K562 (cell line): ENCODE measurements around the gene C22orf39. TPM values are rescaled to one million over a fixed set of nuclear protein-coding genes. Genes with fewer than 3 reads are reported as not detected.

Experiments
- CREB3 ChIP-seq: fragments of 450-650 bp; conservative IDR thresholded peaks from 2 replicates; pipeline ENCODE4 v1.6.1; 2016; ENCODE audit warnings: missing genetic modification characterization, low read depth, mild to moderate bottlenecking, missing compliant biosample characterization, moderate library complexity
- ELF2 ChIP-seq: fragments of 250-450 bp; sonication (Bioruptor Pico); IDR thresholded peaks from 2 replicates; pipeline ENCODE4 v1.5.0; 2021; ENCODE audit warnings: mild to moderate bottlenecking
- FOXJ3 ChIP-seq: sonication (generic); formaldehyde crosslinking; IDR thresholded peaks from 2 replicates; pipeline ENCODE4 v1.4.0; 2020; ENCODE audit warnings: mild to moderate bottlenecking, missing genetic modification reagents
- LARP7 ChIP-seq: fragments of 450-650 bp; IDR thresholded peaks from 2 replicates; pipeline ENCODE4 v1.6.1; 2016
- LCOR ChIP-seq: sonication (generic); formaldehyde crosslinking; IDR thresholded peaks from 2 replicates; pipeline ENCODE4 v1.8.0; 2022; ENCODE audit warnings: mild to moderate bottlenecking, missing genetic modification reagents
- MXD1 ChIP-seq: fragments of 250-450 bp; sonication (Bioruptor Pico); IDR thresholded peaks from 2 replicates; pipeline ENCODE4 v1.8.0; 2021; ENCODE audit warnings: borderline replicate concordance, mild to moderate bottlenecking, moderate library complexity; ENCODE audit not compliant: poor library complexity, severe bottlenecking
- NCOR1 ChIP-seq: fragments of 450-650 bp; IDR thresholded peaks from 2 replicates; pipeline ENCODE4 v1.6.1; 2016; ENCODE audit warnings: mild to moderate bottlenecking, moderate library complexity
- PHB ChIP-seq: fragments of 250-450 bp; sonication (Bioruptor Pico); IDR thresholded peaks from 2 replicates; pipeline ENCODE4 v1.5.0; 2021
- PTTG1 ChIP-seq: fragments of 450-650 bp; IDR thresholded peaks from 2 replicates; pipeline ENCODE4 v1.6.1; 2016; ENCODE audit warnings: low read depth, mild to moderate bottlenecking, missing genetic modification characterization, missing compliant biosample characterization
- RBM34 ChIP-seq: fragments of 200-400 bp; formaldehyde crosslinking; IDR thresholded peaks from 2 replicates; pipeline ENCODE4 v1.6.1; 2018; ENCODE audit warnings: low read length, borderline replicate concordance; ENCODE audit not compliant: insufficient read depth
- REST ChIP-seq, 2 experiments: fragments of 450-650 bp; formaldehyde crosslinking in 1 of 2; IDR thresholded peaks; 2 replicates each; pipeline versions ENCODE4 v1.4.0 to v1.6.1; 2014 to 2020; ENCODE audit warnings: mild to moderate bottlenecking in 2 of 2, borderline replicate concordance in 1 of 2, low read depth in 1 of 2
- SMAD3 ChIP-seq: fragments of 450-650 bp; formaldehyde crosslinking; conservative IDR thresholded peaks from 2 replicates; pipeline ENCODE4 v1.4.0; 2020; ENCODE audit warnings: mild to moderate bottlenecking
- SRSF3 ChIP-seq: fragments of 200-400 bp; formaldehyde crosslinking; IDR thresholded peaks from 2 replicates; pipeline ENCODE4 v1.6.1; 2016; ENCODE audit warnings: mild to moderate bottlenecking, low read length, moderate library complexity; ENCODE audit not compliant: insufficient read depth
- TCF15 ChIP-seq: fragments of 250-450 bp; sonication (Bioruptor Pico); IDR thresholded peaks from 2 replicates; pipeline ENCODE4 v1.8.0; 2022; ENCODE audit warnings: moderate library complexity, mild to moderate bottlenecking, inconsistent platforms
- ZFP36 ChIP-seq: fragments of 150-350 bp; IDR thresholded peaks from 2 replicates; pipeline ENCODE4 v1.6.1; 2018; ENCODE audit warnings: low read length, low read depth; ENCODE audit not compliant: partially characterized antibody
- polyA plus RNA-seq, 8 experiments: library from polyadenylated mRNA; depleted of rRNA in 4 of 8; stranded (reverse) in 5 of 8; unstranded in 3 of 8; fragments of >200 nt; fragmentation: Nextera tagmentation in 2 of 8; fragmentation: Illumina TruSeq in 1 of 8; extraction: Ambion mirVana in 2 of 8; extraction: Trizol in 1 of 8; gene quantifications; 2 replicates each; pipeline versions ENCODE4 v1.2.1 to v1.2.3, GENCODE V29; 2011 to 2014; ENCODE audit warnings: inconsistent platforms in 1 of 8, missing spikeins in 1 of 8
- total RNA-seq, 7 experiments: library from RNA; depleted of rRNA in 6 of 7; stranded (reverse); fragments of >200 nt in 6 of 7; fragmentation: Illumina TruSeq in 2 of 7; extraction: Trizol in 2 of 7; gene quantifications; 2 replicates each; pipeline versions ENCODE4 v1.2.1 to v1.2.3, GENCODE V29; 2011 to 2021; ENCODE audit warnings: low replicate concordance in 1 of 7

The C22orf39 gene
- total and polyA plus RNA-seq, 9 of the 15 experiments (the other 6 are each of a cell fraction or from before 2014, with no cell fraction given) = 20.4 to 139 (median 66.8) TPM

- 0 out of 2 replicates have a peak, but pooled peaks have one; percentile 12 for TF ChIP-seq NCOR1
- no peak for TF ChIP-seq ELF2 (CRISPR knock-in tag)
- no peak for TF ChIP-seq PTTG1 (tag)
- no peak for TF ChIP-seq LARP7
- no peak for TF ChIP-seq PHB (CRISPR knock-in tag)
- TF ChIP-seq RBM34 = no peak
- no peak for TF ChIP-seq SMAD3 (CRISPR knock-in tag)
- TF ChIP-seq ZFP36 = peak; percentile 88
- TF ChIP-seq FOXJ3 (CRISPR knock-in tag) = 0 out of 2 replicates have a peak, but pooled peaks have one; percentile 56
- TF ChIP-seq MXD1 = no peak
- TF ChIP-seq CREB3 = 0 out of 2 replicates have a peak, but pooled peaks have one; percentile 46
- TF ChIP-seq TCF15 (CRISPR knock-in tag) = no peak
- TF ChIP-seq SRSF3 = no peak
- 0 out of 2 replicates have a peak, but pooled peaks have one; percentile 20 for TF ChIP-seq LCOR (CRISPR knock-in tag)
- peak; percentile 38; the same call in 1 of the 2 replicates for TF ChIP-seq REST (IDR thresholded peaks at IDR 0.05; ENCODE audit: borderline replicate concordance)
- no peak for TF ChIP-seq REST (CRISPR knock-in tag; IDR thresholded peaks at IDR 0.05; ENCODE audit: low read depth)
These were observed 48.2 kb upstream of the C22orf39 start (continued) for GRCh38 chr22:19495562-19496323.
